HEK293 (cell line): ENCODE measurements around the gene STK24.

Experiments used
- CTCF ChIA-PET: fragments of 350-600 bp; formaldehyde crosslinking; extraction: SDS; loops from one replicate; lab custom pipeline; 2021; ENCODE audit warnings: antibody characterized with exemption; lab: Yijun Ruan, JAX
- POLR2A ChIA-PET: fragments of 300-600 bp; formaldehyde crosslinking; extraction: SDS; loops from one replicate; lab custom pipeline; 2020; ENCODE audit warnings: antibody characterized with exemption, inconsistent platforms; lab: Yijun Ruan, JAX
- H3K27ac ChIP-seq: fragments of 200-500 bp; sonication (Bioruptor generic); 2 replicates; pipeline ENCODE4 v1.5.1; 2014; ENCODE audit warnings: low read depth, low read length, control low read depth, inconsistent platforms; ENCODE audit errors: extremely low read depth
- H3K36me3 ChIP-seq, 2 experiments: fragments of 200-500 bp in 1 of 2; sonication (Bioruptor generic) in 1 of 2; 1 replicate in 1 of 2; 2 replicates in 1 of 2; pipeline ENCODE4 v1.5.1; 2014 to 2017; ENCODE audit warnings: inconsistent platforms in 2 of 2, low read length in 2 of 2; ENCODE audit not compliant: control insufficient read depth in 2 of 2, insufficient read depth in 1 of 2
- H3K4me1 ChIP-seq: fragments of 200-500 bp; sonication (Bioruptor generic); 2 replicates; pipeline ENCODE4 v1.5.1; 2014; ENCODE audit warnings: mild to moderate bottlenecking, low read length, inconsistent platforms; ENCODE audit not compliant: control insufficient read depth, insufficient read depth
- H3K4me3 ChIP-seq: 2 replicates; pipeline ENCODE4 v1.5.1; 2011; ENCODE audit warnings: low read depth, mild to moderate bottlenecking, control low read depth, low read length, moderate library complexity
- H3K9me3 ChIP-seq: fragments of 200-500 bp; sonication (Bioruptor generic); 2 replicates; pipeline ENCODE4 v1.5.1; 2014; ENCODE audit warnings: low read depth, low read length, inconsistent platforms; ENCODE audit not compliant: control insufficient read depth, insufficient read depth
- ELK4 ChIP-seq: IDR thresholded peaks from 2 replicates; pipeline ENCODE4 v1.6.1; 2011; ENCODE audit warnings: mild to moderate bottlenecking, low read depth, low read length, borderline replicate concordance
- FEZF1 ChIP-seq: fragments of 450-650 bp; formaldehyde crosslinking; IDR thresholded peaks from 2 replicates; pipeline ENCODE4 v1.5.1; 2016; ENCODE audit warnings: missing biosample characterization, missing genetic modification characterization
- KLF9 ChIP-seq: fragments of 450-650 bp; formaldehyde crosslinking; IDR thresholded peaks from 2 replicates; pipeline ENCODE4 v1.5.1; 2016; ENCODE audit warnings: missing biosample characterization, missing genetic modification characterization, low read depth
- MZF1 ChIP-seq: fragments of 450-650 bp; formaldehyde crosslinking; IDR thresholded peaks from 2 replicates; pipeline ENCODE4 v1.5.1; 2017; ENCODE audit warnings: missing biosample characterization, missing genetic modification characterization, borderline replicate concordance
- SETDB1 ChIP-seq: IDR thresholded peaks from one replicate; pipeline ENCODE4 v1.6.1; 2017; ENCODE audit warnings: mild to moderate bottlenecking, low read length, moderate library complexity, mixed read lengths; ENCODE audit not compliant: insufficient read length
- SP7 ChIP-seq: fragments of 450-650 bp; formaldehyde crosslinking; IDR thresholded peaks from 2 replicates; pipeline ENCODE4 v1.5.1; 2016; ENCODE audit warnings: missing biosample characterization, missing genetic modification characterization
- ZIC2 ChIP-seq: fragments of 450-650 bp; formaldehyde crosslinking; IDR thresholded peaks from 2 replicates; pipeline ENCODE4 v1.5.1; 2016; ENCODE audit warnings: missing biosample characterization, missing genetic modification characterization
- ZNF169 ChIP-seq: fragments of 450-650 bp; formaldehyde crosslinking; IDR thresholded peaks from 2 replicates; pipeline ENCODE4 v1.5.1; 2016; ENCODE audit warnings: missing biosample characterization, missing genetic modification characterization
- ZNF211 ChIP-seq: fragments of 450-650 bp; formaldehyde crosslinking; IDR thresholded peaks from 2 replicates; pipeline ENCODE4 v1.5.1; 2016; ENCODE audit warnings: low read depth, missing biosample characterization, missing genetic modification characterization
- ZNF26 ChIP-seq: fragments of 450-650 bp; formaldehyde crosslinking; IDR thresholded peaks from 2 replicates; pipeline ENCODE4 v1.5.1; 2016; ENCODE audit warnings: missing biosample characterization, missing genetic modification characterization
- ZNF280C ChIP-seq: fragments of 450-650 bp; formaldehyde crosslinking; IDR thresholded peaks from 2 replicates; pipeline ENCODE4 v1.5.1; 2016; ENCODE audit warnings: missing biosample characterization, missing genetic modification characterization
- ZNF302 ChIP-seq: fragments of 450-650 bp; formaldehyde crosslinking; IDR thresholded peaks from 2 replicates; pipeline ENCODE4 v1.5.1; 2016; ENCODE audit warnings: missing biosample characterization, missing genetic modification characterization, low read depth
- ZNF391 ChIP-seq: fragments of 450-650 bp; formaldehyde crosslinking; IDR thresholded peaks from 2 replicates; pipeline ENCODE4 v1.5.1; 2016; ENCODE audit warnings: low read depth, missing biosample characterization, missing genetic modification characterization, borderline replicate concordance
- ZNF501 ChIP-seq: fragments of 450-650 bp; formaldehyde crosslinking; IDR thresholded peaks from 2 replicates; pipeline ENCODE4 v1.5.1; 2016; ENCODE audit warnings: missing biosample characterization, missing genetic modification characterization
- ZNF555 ChIP-seq: fragments of 450-650 bp; formaldehyde crosslinking; conservative IDR thresholded peaks from 2 replicates; pipeline ENCODE4 v1.5.1; 2017; ENCODE audit warnings: missing biosample characterization, mild to moderate bottlenecking, missing genetic modification characterization, inconsistent platforms
- ZNF558 ChIP-seq: fragments of 450-650 bp; formaldehyde crosslinking; IDR thresholded peaks from 2 replicates; pipeline ENCODE4 v1.5.1; 2016; ENCODE audit warnings: missing biosample characterization, missing genetic modification characterization
- ZNF626 ChIP-seq: fragments of 450-650 bp; sonication (Bioruptor Pico); formaldehyde crosslinking; IDR thresholded peaks from 2 replicates; pipeline ENCODE4 v1.5.1; 2018; ENCODE audit warnings: missing biosample characterization, missing genetic modification characterization, inconsistent platforms
- ZNF664 ChIP-seq: fragments of 450-650 bp; formaldehyde crosslinking; IDR thresholded peaks from 2 replicates; pipeline ENCODE4 v1.5.1; 2016; ENCODE audit warnings: missing biosample characterization, missing genetic modification characterization
- ZXDB ChIP-seq: fragments of 450-650 bp; formaldehyde crosslinking; IDR thresholded peaks from 2 replicates; pipeline ENCODE4 v1.5.1; 2016; ENCODE audit warnings: missing biosample characterization, missing genetic modification characterization

STK24 gene

GRCh38 chr13:98526182-98526512, 50.8 kb downstream of the STK24 start:
- H3K4me1 ChIP-seq, result no peaks in the 10 kb centered on the region
- POLR2A ChIA-PET, result no interaction called here
- no peak overlapping the region for H3K4me3 ChIP-seq
- no peak for TF ChIP-seq ZXDB (tag by site-specific recombination)
- no peak for TF ChIP-seq ZNF169 (tag by site-specific recombination)
- TF ChIP-seq ZNF664 (tag by site-specific recombination), result 0 out of 2 replicates have a peak, but pooled peaks have one; percentile 15
- no peak for TF ChIP-seq ZNF302 (tag by site-specific recombination)
- no peak for TF ChIP-seq ZNF280C (tag by site-specific recombination)
- TF ChIP-seq ZNF26 (tag by site-specific recombination), result no peak
- no peak for TF ChIP-seq ZNF555
- TF ChIP-seq ELK4, result no peak
- peak; percentile 75 for TF ChIP-seq ZIC2 (tag by site-specific recombination)
- no peaks in the 10 kb centered on the region for H3K9me3 ChIP-seq
- CTCF ChIA-PET, result interaction anchor here (0.6 to 1.2 kb wide), 3 partner anchors 14 to 1378 kb away, joined by 4 read pairs; no protein-coding TSS in a partner anchor
- H3K27ac ChIP-seq, result no peak overlapping the region
- H3K36me3 ChIP-seq, result no peaks in the 10 kb centered on the region

- TF ChIP-seq ZNF391 (tag by site-specific recombination), result no peak
- no peak for TF ChIP-seq SP7 (tag by site-specific recombination)
- TF ChIP-seq ZNF626 (tag by site-specific recombination), result no peak
- TF ChIP-seq ZNF558 (tag by site-specific recombination), result no peak
- no peak for TF ChIP-seq SETDB1
- TF ChIP-seq FEZF1, result no peak
- TF ChIP-seq ZNF501, result no peak
- no peak for TF ChIP-seq ZNF211
- no peak for TF ChIP-seq KLF9
- no peak for TF ChIP-seq MZF1
- ChIA-PET CTCF (interaction anchor here (0.7 to 1.2 kb wide), 2 partner anchors 15 to 32 kb away, joined by 4 read pairs; no protein-coding TSS in a partner anchor), POLR2A (no interaction called here)
- Histone ChIP-seq H3K36me3 (no peaks in the 10 kb centered on the region), H3K4me3 (no peak overlapping the region), H3K27ac (no peak overlapping the region), H3K4me1 (no peaks in the 10 kb centered on the region), H3K9me3 (no peaks in the 10 kb centered on the region)
Measured at GRCh38 chr13:98525456-98526181, 51.3 kb downstream of the STK24 start.
